K562 (cell line): Measurements from ENCODE around the gene CRYBG1. TPM values are rescaled to one million over a fixed set of nuclear protein-coding genes. Genes with fewer than 3 reads are reported as not detected.
A peak's percentile ranks its signal among the peaks of the same experiment; 100 is the strongest.

ENCODE experiments used
- C11orf30 ChIP-seq: fragments of 450-650 bp; IDR thresholded peaks from 2 replicates; pipeline ENCODE4 v1.6.1; 2016; ENCODE audit warnings: low read depth, mild to moderate bottlenecking
- CBFA2T2 ChIP-seq: fragments of 450-650 bp; conservative IDR thresholded peaks from 2 replicates; pipeline ENCODE4 v1.6.1; 2017; ENCODE audit warnings: mild to moderate bottlenecking
- ELF4 ChIP-seq: fragments of 450-650 bp; formaldehyde crosslinking; IDR thresholded peaks from 2 replicates; pipeline ENCODE4 v1.4.0; 2022; ENCODE audit warnings: missing genetic modification characterization
- FOXJ2 ChIP-seq: fragments of 200-800 bp; sonication (Bioruptor generic); IDR thresholded peaks from 2 replicates; pipeline ENCODE4 v1.6.1; 2016; ENCODE audit warnings: missing genetic modification characterization, missing compliant biosample characterization
- MED1 ChIP-seq: sonication (generic); formaldehyde crosslinking; IDR thresholded peaks from 2 replicates; pipeline ENCODE4 v1.8.1; 2023; ENCODE audit warnings: missing genetic modification reagents, borderline replicate concordance
- MLLT1 ChIP-seq, 2 experiments: fragments of 450-650 bp; IDR thresholded peaks; 2 replicates each; pipeline ENCODE4 v1.6.1; 2016
- NR4A1 ChIP-seq, 2 experiments: fragments of 250-450 bp in 1 of 2; fragments of 450-650 bp in 1 of 2; sonication (Bioruptor Pico) in 1 of 2; IDR thresholded peaks; 2 replicates each; pipeline versions ENCODE4 v1.4.0 to v1.6.1; 2016 to 2020; ENCODE audit warnings: mild to moderate bottlenecking in 2 of 2, missing compliant biosample characterization in 1 of 2, missing genetic modification characterization in 1 of 2, moderate library complexity in 1 of 2
- NRF1 ChIP-seq, 2 experiments: fragments of 450-650 bp; IDR thresholded peaks in 1 of 2; conservative IDR thresholded peaks in 1 of 2; 2 replicates each; pipeline ENCODE4 v1.6.1; 2014; ENCODE audit warnings: mild to moderate bottlenecking in 2 of 2
- PHF21A ChIP-seq: fragments of 450-650 bp; IDR thresholded peaks from 2 replicates; pipeline ENCODE4 v1.6.1; 2017; ENCODE audit warnings: low read depth, borderline replicate concordance
- PHTF2 ChIP-seq: fragments of 250-450 bp; sonication (Bioruptor Pico); IDR thresholded peaks from 2 replicates; pipeline ENCODE4 v1.5.0; 2021; ENCODE audit warnings: mild to moderate bottlenecking
- RAD21 ChIP-seq, 2 experiments: fragments of 250-450 bp in 1 of 2; fragments of 450-650 bp in 1 of 2; sonication (Bioruptor Pico) in 1 of 2; formaldehyde crosslinking in 1 of 2; IDR thresholded peaks in 1 of 2; conservative IDR thresholded peaks in 1 of 2; 2 replicates each; pipeline versions ENCODE4 v1.4.0 to v1.8.0; 2020 to 2022; ENCODE audit warnings: mild to moderate bottlenecking in 2 of 2, moderate library complexity in 1 of 2
- RNF2 ChIP-seq: sonication (generic); IDR thresholded peaks from 2 replicates; pipeline ENCODE4 v1.6.1; 2016
- SUPT5H ChIP-seq: fragments of 450-650 bp; IDR thresholded peaks from 2 replicates; pipeline ENCODE4 v1.6.1; 2016
- TGIF2 ChIP-seq: sonication (generic); formaldehyde crosslinking; IDR thresholded peaks from 2 replicates; pipeline ENCODE4 v1.8.1; 2022; ENCODE audit warnings: mild to moderate bottlenecking, missing genetic modification reagents, moderate library complexity
- XRCC5 ChIP-seq: fragments of 200-400 bp; formaldehyde crosslinking; IDR thresholded peaks from 2 replicates; pipeline ENCODE4 v1.6.1; 2017; ENCODE audit warnings: low read depth, mild to moderate bottlenecking, low read length
- ZMIZ1 ChIP-seq, 2 experiments: fragments of 150-350 bp in 1 of 2; IDR thresholded peaks; 2 replicates each; pipeline ENCODE4 v1.6.1; 2012 to 2016; ENCODE audit warnings: low read depth in 2 of 2, low read length in 2 of 2, mild to moderate bottlenecking in 1 of 2, moderate library complexity in 1 of 2
- polyA plus RNA-seq, 8 experiments: library from polyadenylated mRNA; depleted of rRNA in 4 of 8; stranded (reverse) in 5 of 8; unstranded in 3 of 8; fragments of >200 nt; fragmentation: Nextera tagmentation in 2 of 8; fragmentation: Illumina TruSeq in 1 of 8; extraction: Ambion mirVana in 2 of 8; extraction: Trizol in 1 of 8; gene quantifications; 2 replicates each; pipeline versions ENCODE4 v1.2.1 to v1.2.3, GENCODE V29; 2011 to 2014; ENCODE audit warnings: inconsistent platforms in 1 of 8, missing spikeins in 1 of 8
- total RNA-seq, 7 experiments: library from RNA; depleted of rRNA in 6 of 7; stranded (reverse); fragments of >200 nt in 6 of 7; fragmentation: Illumina TruSeq in 2 of 7; extraction: Trizol in 2 of 7; gene quantifications; 2 replicates each; pipeline versions ENCODE4 v1.2.1 to v1.2.3, GENCODE V29; 2011 to 2021; ENCODE audit warnings: low replicate concordance in 1 of 7
- TF ChIP-seq, protein P1 (sequence below): sonication (generic); formaldehyde crosslinking; IDR thresholded peaks from 2 replicates; pipeline ENCODE4 v1.5.0; 2020; ENCODE audit warnings: missing genetic modification reagents
- TF ChIP-seq, protein P2 (sequence below): sonication (generic); formaldehyde crosslinking; IDR thresholded peaks from 2 replicates; pipeline ENCODE4 v1.8.0; 2022; ENCODE audit warnings: mild to moderate bottlenecking, missing genetic modification reagents
- TF ChIP-seq, protein P3 (sequence below): IDR thresholded peaks from 2 replicates; pipeline ENCODE4 v1.6.1; 2016; ENCODE audit warnings: missing genetic modification characterization, missing compliant biosample characterization

CRYBG1 gene
- total and polyA plus RNA-seq, 9 of the 15 experiments (the other 6 are each of a cell fraction or from before 2014, with no cell fraction given), result 0.07 to 0.47 (median 0.11) TPM

DNA sequence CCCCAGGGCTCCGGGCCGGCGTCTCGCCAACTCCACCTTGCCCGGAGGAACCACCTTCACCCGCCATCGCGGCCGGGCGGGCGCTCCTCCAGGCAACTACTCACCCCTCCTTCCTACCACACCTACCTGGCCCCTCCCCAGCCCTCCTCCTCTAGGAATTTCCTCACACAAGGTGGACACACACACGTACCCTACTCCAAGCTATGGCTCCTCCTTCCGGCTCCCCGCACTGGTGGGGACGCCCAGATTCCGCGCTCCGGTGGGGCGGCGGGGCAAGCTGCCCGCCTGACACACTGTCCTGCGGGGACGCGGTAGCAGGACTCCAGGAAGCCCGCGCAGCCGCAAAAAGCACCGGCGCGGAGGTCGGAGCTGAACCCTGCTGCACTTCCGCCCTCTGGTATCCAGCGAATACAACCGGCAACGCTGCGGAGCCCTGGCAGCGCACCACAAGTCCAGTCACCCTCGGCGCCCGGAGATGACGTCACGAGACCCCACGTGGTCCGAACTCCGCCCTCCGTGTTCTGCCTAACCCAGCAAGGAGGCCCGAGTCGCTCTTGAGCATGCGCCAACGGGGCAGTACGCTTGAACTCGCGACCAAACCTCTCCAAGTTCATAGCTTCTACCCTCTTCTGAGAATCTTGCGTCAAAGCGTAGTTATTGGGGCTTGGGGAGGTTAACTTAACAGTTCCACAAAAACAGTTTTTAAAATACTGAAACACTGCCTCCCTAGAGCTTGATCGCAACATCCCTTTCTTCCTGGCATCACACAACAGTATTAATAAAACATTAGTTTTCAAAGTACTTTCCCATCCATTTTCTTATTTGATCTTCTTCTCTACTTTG is 35.0 kb upstream of the CRYBG1 start, which contains the start of gene ATG5 (continued):
- TF ChIP-seq, protein P1, sequence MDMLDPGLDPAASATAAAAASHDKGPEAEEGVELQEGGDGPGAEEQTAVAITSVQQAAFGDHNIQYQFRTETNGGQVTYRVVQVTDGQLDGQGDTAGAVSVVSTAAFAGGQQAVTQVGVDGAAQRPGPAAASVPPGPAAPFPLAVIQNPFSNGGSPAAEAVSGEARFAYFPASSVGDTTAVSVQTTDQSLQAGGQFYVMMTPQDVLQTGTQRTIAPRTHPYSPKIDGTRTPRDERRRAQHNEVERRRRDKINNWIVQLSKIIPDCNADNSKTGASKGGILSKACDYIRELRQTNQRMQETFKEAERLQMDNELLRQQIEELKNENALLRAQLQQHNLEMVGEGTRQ (CRISPR knock-in tag), result peak; percentile 98
- TF ChIP-seq NRF1 (conservative IDR thresholded peaks at IDR 0.05 in 1 of 2, IDR thresholded peaks at IDR 0.05 in 1 of 2) (peak; percentile 96 to 97), XRCC5 (peak; percentile 79; the same call in 1 of the 2 replicates), FOXJ2 (tag) (0 out of 2 replicates have a peak, but pooled peaks have one; percentile 13), NR4A1 (CRISPR knock-in tag; IDR thresholded peaks at IDR 0.05) (no peak), NR4A1 (tag; IDR thresholded peaks at IDR 0.05) (no peak), MLLT1 (IDR thresholded peaks at IDR 0.05) (peak in 1 of 2 experiments; percentile 74; a peak in 1 of 4 replicates), PHTF2 (CRISPR knock-in tag) (no peak), MED1 (CRISPR knock-in tag) (no peak), ZMIZ1 (IDR thresholded peaks at IDR 0.05; ENCODE audit: low read depth in 2 of 2, low read length in 2 of 2) (peak in 1 of 2 experiments; percentile 55; a peak in 1 of 4 replicates), RAD21 (CRISPR knock-in tag; conservative IDR thresholded peaks at IDR 0.05 in 1 of 2, IDR thresholded peaks at IDR 0.05 in 1 of 2) (no peak), PHF21A (peak; percentile 41; the same call in 1 of the 2 replicates), CBFA2T2 (peak; percentile 58), TGIF2 (CRISPR knock-in tag) (no peak), C11orf30 (peak; percentile 92), SUPT5H (peak; percentile 95), ELF4 (CRISPR knock-in tag) (0 out of 2 replicates have a peak, but pooled peaks have one; percentile 64), RNF2 (peak; percentile 19; the same call in 1 of the 2 replicates)
- TF ChIP-seq, protein P2, sequence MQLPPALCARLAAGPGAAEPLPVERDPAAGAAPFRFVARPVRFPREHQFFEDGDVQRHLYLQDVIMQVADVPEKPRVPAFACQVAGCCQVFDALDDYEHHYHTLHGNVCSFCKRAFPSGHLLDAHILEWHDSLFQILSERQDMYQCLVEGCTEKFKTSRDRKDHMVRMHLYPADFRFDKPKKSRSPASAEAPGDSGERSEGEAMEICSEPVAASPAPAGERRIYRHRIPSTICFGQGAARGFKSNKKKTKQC, result peak; percentile 80
- TF ChIP-seq, protein P3, sequence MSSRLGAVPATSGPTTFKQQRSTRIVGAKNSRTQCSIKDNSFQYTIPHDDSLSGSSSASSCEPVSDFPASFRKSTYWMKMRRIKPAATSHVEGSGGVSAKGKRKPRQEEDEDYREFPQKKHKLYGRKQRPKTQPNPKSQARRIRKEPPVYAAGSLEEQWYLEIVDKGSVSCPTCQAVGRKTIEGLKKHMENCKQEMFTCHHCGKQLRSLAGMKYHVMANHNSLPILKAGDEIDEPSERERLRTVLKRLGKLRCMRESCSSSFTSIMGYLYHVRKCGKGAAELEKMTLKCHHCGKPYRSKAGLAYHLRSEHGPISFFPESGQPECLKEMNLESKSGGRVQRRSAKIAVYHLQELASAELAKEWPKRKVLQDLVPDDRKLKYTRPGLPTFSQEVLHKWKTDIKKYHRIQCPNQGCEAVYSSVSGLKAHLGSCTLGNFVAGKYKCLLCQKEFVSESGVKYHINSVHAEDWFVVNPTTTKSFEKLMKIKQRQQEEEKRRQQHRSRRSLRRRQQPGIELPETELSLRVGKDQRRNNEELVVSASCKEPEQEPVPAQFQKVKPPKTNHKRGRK, result no peak
